Stimulated activated CD8-positive, alpha-beta memory T cell treated with anti-CD3 and anti-CD28 coated beads, Interleukin-4, amount 100 ng/mL, for 4 hours (primary cell): ENCODE measurements around the gene RND1.
"Not testable (repeated sequence)": the region's sequence is repeated elsewhere in the genome, so short reads cannot be mapped to it uniquely, and the experiment has no call there.

Experiments
- DNase-seq, 2 donors: peaks; one replicate each; pipeline ENCODE4 v3.0.0-alpha.2; 2020; ENCODE audit warnings: low read depth in 2 of 2, low spot score in 1 of 2

The RND1 gene

GRCh38 chr12:48865281-48866051, at the start of gene RND1:
TSS of gene RND1 (minus strand) at chr12:48865870. CDS start at chr12:48865767, 103 bp downstream.
- DNase-seq: peak; percentile 38 to 61

DNA sequence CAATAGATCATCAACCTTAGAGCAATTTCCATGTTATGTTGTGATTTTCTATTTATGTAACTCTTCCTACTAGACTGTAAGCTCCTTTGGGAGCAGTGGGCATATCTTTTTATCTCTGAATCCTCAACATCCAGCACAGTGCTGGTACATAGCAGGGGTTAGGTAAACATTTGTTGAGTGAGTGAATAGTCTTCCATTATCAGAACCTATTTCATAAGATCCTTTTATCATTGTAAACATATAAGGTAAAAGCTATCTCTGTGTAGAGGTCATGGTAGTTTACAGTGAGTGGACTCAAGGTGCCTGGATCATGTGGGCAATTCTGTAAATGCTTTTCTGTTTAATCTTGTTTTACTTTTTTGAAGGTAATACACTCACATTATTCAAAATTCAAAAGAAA, 44.5 kb upstream of the RND1 start:
- DNase-seq: no peak

DNA sequence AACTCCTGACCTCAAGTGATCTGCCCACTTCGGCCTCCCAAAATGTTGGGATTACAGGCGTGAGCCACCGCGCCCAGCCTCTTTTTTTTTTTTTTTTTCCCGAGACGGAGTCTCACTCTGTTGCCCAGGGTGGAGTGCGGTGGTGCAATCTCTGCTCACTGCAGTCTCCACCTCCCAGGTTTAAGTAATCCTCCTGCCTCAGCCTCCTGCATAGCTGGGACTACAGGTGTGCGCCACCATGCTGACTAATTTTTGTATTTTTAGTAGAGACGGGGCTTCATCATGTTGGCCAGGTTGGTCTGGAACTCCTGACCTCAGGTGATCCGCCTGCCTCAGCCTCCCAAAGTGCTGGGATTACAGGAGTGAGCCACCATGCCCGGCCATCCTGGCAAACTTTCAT, 44.0 kb upstream of the RND1 start:
- not testable (repeated sequence) for DNase-seq

- DNase-seq: no peak
Measured at GRCh38 chr12:48907245-48907644, 41.6 kb upstream of the RND1 start.

GRCh38 chr12:48903982-48904411, 38.3 kb upstream of the RND1 start:
- DNase-seq: peak; percentile 59 to 69

DNA sequence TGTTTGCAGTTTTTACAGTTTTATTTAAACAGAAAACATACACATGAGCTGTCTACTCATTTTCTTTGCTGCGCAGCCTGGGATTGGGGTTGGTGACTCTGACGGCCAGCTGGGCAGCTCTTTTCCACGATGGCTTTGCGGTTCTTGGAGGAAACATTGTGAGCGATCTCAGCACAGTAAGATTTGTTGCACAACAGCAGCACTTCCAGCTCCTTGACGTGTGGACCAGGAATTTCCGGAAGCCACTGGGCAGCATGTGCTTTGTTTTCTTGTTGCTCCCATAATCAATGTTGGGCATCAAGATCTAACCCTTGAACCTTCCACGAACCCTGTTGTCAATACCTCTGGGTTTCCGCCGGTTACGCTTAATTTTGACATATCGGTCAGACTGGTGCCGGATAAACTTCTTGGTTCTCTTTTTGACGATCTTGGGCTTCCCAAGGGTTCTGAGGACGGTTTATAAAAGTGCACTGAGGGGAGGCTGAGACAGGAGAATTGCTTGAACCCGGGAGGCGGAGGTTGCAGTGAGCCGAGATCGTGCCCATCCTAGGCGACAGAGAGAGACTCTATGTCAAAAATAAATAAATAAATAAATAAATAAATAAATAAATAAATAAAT, 37.8 kb upstream of the RND1 start:
- no peak for DNase-seq

- no peak for DNase-seq
Measured at GRCh38 chr12:48901278-48901677, 35.6 kb upstream of the RND1 start.

DNA sequence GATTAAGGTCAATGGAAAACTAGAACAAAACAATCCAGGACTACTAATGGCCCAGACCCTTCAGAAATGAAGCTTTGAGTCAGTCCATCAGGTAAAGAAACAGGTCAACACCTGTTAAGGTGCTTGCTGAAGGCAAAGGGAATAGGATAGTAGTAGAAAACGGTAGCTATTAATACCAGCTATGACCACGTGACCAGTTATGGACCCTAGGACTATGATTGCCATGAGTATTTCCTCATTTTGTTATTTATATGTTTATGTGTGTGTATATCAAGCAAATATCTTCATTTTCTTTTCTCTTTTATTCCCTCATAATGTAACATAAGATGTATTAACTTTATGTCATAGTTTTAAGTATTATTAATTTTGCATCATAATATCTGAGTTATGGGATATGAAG, 34.0 kb upstream of the RND1 start:
- no peak for DNase-seq

DNA sequence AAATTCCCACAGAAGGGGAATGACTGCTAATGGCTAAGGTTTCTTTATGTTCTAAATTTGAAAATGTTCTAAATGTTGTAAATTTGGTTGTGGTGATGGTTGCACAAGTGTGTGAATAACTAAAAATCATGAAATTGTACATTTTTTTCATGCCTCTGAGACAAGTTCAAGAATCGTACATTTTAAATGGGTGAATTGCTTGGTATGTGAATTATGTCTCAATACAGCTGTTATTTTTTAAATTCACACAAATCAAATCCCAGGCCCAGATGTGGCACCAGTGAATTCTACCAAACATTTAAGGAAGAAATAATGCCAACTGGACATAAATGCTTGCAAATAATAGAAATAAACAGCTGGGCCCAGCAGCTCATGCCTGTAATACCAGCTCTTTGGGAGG, 28.6 kb upstream of the RND1 start:
- DNase-seq: no peak

- DNase-seq: peak; percentile 38 to 46
Measured at GRCh38 chr12:48890657-48891418, 25.2 kb upstream of the RND1 start.

DNA sequence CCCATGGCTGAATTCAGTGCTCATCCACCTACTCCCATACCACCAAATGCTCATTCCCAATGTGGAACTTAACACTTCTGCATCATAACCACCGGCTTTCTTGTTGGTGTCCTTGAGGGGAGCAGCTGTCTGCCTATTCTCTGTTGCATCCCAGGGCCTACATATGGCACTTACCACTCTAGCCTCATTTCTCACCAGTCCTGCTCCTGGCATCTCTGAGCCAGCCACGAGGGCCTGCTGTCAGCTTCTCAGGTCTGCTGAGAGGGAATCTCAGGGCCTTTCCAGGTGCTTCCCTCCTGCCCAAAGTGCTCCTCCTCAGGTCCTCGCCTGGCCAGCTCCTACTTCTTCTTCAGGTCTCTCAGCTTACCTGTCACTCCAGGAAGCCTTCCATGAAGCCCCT, 24.0 kb upstream of the RND1 start:
- no peak for DNase-seq

GRCh38 chr12:48883305-48884161, 17.9 kb upstream of the RND1 start:
- DNase-seq: no peak

DNA sequence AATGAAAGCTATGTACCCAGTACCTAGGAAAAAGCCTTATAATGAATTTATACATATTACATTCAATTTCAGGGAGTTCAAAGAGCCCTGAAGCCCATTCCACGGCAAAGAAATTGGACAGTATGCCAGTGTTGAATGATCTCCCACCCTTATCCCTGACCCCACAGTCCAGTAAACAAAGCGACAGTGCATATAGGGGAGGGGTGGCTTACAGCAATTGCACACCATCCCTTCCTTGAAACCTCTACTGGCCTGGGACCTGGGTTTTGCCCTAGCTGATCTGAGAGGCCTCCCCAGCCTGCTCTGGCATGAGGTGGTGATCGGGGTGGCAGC, 17.3 kb upstream of the RND1 start:
- no peak for DNase-seq

- no peak for DNase-seq
Measured at GRCh38 chr12:48882315-48882687, 16.6 kb upstream of the RND1 start.

DNA sequence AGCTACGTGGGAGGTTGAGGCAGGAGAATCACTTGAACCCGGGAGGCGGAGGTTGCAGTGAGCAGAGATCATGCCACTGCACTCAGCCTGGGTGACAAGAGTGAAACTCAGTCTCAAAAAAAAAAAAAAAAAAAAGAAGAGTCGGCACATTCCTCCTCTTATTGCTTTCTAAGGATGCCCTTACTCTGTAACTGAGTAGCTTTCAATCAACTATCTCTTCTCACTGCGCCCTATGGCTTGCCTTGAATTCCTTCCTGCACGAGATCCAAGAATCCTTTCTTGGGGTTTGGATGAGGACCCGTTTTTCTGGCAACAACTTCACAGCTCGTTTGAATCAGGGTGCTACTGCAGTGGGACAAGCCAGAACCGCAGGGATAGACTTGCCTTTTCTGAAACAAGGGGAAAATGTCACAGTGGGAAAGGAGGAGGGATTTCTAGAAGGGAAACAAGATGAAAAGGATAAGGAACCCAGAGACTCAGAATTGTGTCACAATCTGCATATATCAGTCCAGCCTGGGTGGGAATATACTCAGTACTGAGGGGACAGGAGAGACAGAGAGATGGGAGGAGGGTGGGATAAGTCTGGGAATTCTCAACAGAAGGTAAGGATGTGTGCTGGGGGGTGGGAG, 16.1 kb upstream of the RND1 start:
- no peak for DNase-seq

DNA sequence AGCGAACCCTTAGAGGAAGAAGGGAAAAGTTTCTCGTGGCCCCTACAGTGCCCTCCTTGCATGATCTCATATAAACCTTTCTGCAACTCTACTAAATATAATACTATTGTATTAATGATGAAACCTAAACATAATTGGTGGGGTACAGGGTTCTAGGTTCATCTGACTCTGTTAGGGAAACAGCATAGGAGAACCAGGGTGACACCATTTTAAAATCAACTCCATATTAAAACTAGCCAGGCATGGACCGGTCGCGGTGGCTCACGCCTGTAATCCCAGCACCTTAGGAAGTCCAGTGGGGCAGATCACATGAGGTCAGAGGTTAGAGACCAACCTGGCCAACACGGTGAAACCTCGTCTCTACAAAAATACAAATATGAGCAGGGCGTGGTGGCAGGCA, 15.0 kb upstream of the RND1 start:
- no peak for DNase-seq

DNA sequence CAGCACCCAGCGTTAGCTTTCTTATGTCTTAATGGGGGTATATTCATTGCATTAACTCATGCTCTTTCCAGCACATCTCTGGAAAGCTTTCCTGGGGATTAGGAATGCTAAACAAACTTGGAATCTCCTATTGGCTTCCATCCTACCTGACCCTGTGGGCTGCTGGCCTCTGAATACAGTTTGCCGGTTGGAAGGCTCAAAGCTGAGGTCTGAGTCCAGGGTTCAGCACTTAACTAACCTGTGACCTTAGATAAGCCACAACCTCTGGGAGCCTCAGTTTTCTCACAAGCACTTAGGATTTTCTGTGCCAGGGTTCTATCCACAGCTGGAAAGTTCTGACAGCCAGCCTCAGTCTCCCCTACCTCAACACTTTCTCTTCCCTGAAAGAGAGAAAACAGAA, 12.9 kb upstream of the RND1 start:
- no peak for DNase-seq

DNA sequence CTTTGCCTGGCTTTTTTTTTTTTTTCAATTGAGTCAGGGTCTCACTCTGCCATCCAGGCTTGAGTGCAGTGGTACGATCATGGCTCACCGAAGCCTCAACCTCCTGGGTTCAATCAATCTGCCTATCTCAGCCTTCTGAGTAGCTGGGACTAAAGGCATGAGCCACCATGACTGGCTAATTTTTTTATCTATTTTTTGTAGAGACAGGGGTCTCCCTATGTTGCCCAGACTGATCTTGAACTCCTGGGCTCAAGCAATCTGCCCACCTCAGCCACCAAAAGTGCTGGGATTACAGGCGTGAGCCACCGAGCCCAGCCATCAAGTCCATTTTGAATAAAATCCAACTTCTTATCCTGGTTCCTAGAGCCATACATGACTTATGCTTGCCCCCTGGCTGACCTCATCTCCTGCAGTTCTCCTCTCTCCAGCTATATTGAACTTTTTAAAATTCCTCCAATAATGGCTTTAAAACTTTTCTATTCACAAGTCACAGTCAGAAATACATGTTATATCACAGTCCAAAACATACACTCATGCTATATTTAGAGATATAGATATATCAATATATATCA, 10.4 kb upstream of the RND1 start:
- no peak for DNase-seq

DNA sequence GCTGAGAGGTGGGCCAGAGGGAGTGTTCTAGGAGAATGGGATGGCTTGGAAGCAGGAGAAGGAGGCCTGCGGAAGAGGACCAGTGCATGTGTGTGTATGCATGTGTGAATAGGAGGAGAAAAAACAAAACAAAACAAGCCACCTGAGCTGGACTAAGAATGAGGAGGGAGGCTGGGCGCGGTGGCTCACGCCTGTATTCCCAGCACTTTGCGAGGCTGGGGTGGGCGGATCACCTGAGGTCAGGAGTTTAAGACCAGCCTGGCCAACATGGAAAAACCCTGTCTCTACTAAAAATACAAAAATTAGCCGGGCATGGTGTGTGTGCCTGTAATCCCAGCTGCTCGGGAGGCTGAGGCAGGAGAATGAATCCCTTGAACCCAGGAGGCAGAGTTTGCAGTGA, 7.9 kb upstream of the RND1 start:
- DNase-seq: not testable (repeated sequence)

GRCh38 chr12:48873096-48873495, 7.4 kb upstream of the RND1 start:
- no peak for DNase-seq

DNA sequence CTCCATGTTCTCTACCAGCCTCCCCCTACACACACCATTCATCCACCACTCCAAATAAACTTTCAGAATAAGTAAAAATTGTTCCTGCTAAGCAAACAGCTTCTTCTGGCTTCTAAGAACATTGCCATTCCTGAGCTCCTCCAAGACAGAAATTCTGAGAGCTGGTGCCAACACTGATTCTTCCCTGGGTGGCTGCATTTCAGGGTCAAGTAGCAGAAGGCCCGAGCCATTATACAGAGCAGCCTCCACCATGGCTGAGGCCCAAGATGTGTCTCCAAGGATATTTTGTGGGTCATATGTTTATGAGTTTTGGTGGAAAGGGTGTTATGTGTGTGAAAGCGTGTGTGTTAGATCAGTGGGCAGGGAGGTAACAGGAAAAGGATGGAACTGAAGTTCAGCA, 3.5 kb upstream of the RND1 start:
- DNase-seq: no peak
